ENCODE measurements around the gene RACGAP1. TPM values are rescaled to one million over a fixed set of nuclear protein-coding genes. Genes with fewer than 3 reads are reported as not detected.
A peak's percentile ranks its signal among the peaks of the same experiment; 100 is the strongest.
"Not testable (repeated sequence)": the region's sequence is repeated elsewhere in the genome, so short reads cannot be mapped to it uniquely, and the experiment has no call there.

The RACGAP1 gene
- total RNA-seq, 2 donors from 2014 or later: 49.6 to 96.6 TPM

- H3K4me3 Mint-ChIP-seq: peak overlapping the region; percentile 54
- Histone ChIP-seq H3K9ac (ENCODE audit: extremely low read depth, low read length, poor library complexity, severe bottlenecking) (no peak overlapping the region), H3K27ac (ENCODE audit: low read depth, low read length) (no peak overlapping the region), H3K36me3 (ENCODE audit: control insufficient read depth, insufficient read depth, low read length) (no peaks in the 10 kb centered on the region), H3K4me1 (ENCODE audit: control insufficient read depth, insufficient read depth, low read length) (no peaks in the 10 kb centered on the region), H3K27me3 (ENCODE audit: control insufficient read depth, insufficient read depth, low read length, poor library complexity, severe bottlenecking) (peaks cover 12% of the 10 kb centered on the region), H3K9me3 (ENCODE audit: control insufficient read depth, low read length) (no peaks in the 10 kb centered on the region), H3K4me3 (ENCODE audit: low read length) (no peak overlapping the region)
- no peak for TF ChIP-seq CTCF (conservative IDR thresholded peaks at IDR 0.05)
- H3K27me3 Mint-ChIP-seq (ENCODE audit: insufficient read depth): peaks cover 10% of the 10 kb centered on the region
- no peak overlapping the region for H3K27ac Mint-ChIP-seq
- H3K9me3 Mint-ChIP-seq: no peaks in the 10 kb centered on the region
- no peaks in the 10 kb centered on the region for H3K36me3 Mint-ChIP-seq (ENCODE audit: low read depth)
- peak; percentile 76 for DNase-seq
- 47 to 71% methylated on average over 12 to 17 of the region's 21 CpGs for WGBS, 2 experiments (ENCODE audit: insufficient coverage in 1 of 2, insufficient read length in 1 of 2)
- peaks cover 1% of the 10 kb centered on the region for H3K4me1 Mint-ChIP-seq
Measured at GRCh38 chr12:50032515-50032853, 7.2 kb upstream of the RACGAP1 start.

- H3K9me3 ChIP-seq (ENCODE audit: control insufficient read depth, low read length); H3K4me3 Mint-ChIP-seq; H3K9me3 Mint-ChIP-seq; H3K27me3 ChIP-seq (ENCODE audit: control insufficient read depth, insufficient read depth, low read length, poor library complexity, severe bottlenecking); H3K4me1 ChIP-seq (ENCODE audit: control insufficient read depth, insufficient read depth, low read length); H3K4me3 ChIP-seq (ENCODE audit: low read length); H3K36me3 Mint-ChIP-seq (ENCODE audit: low read depth); H3K9ac ChIP-seq (ENCODE audit: extremely low read depth, low read length, poor library complexity, severe bottlenecking); H3K27ac Mint-ChIP-seq; H3K27me3 Mint-ChIP-seq (ENCODE audit: insufficient read depth); H3K27ac ChIP-seq (ENCODE audit: low read depth, low read length); H3K4me1 Mint-ChIP-seq; H3K36me3 ChIP-seq (ENCODE audit: control insufficient read depth, insufficient read depth, low read length): not testable (repeated sequence)
- DNase-seq: peak; percentile 28
- 89 to 100% methylated on average over 1 to 9 of the region's 9 CpGs for WGBS, 2 experiments (ENCODE audit: insufficient coverage in 1 of 2, insufficient read length in 1 of 2)
Measured at GRCh38 chr12:50030449-50030848, 5.2 kb upstream of the RACGAP1 start.

- Mint-ChIP-seq H3K27ac (no peak overlapping the region), H3K4me1 (peaks cover 2% of the 10 kb centered on the region), H3K36me3 (ENCODE audit: low read depth) (no peaks in the 10 kb centered on the region), H3K9me3 (no peaks in the 10 kb centered on the region), H3K27me3 (ENCODE audit: insufficient read depth) (peaks cover 3% of the 10 kb centered on the region), H3K4me3 (no peak overlapping the region)
- 91% methylated on average over 3 of the region's 3 CpGs; no CpG with 5 or more reads in 1 of the 2 experiments for WGBS, 2 experiments (ENCODE audit: insufficient coverage in 1 of 2, insufficient read length in 1 of 2)
- Histone ChIP-seq H3K27me3 (ENCODE audit: control insufficient read depth, insufficient read depth, low read length, poor library complexity, severe bottlenecking) (no peaks in the 10 kb centered on the region), H3K4me3 (ENCODE audit: low read length) (no peak overlapping the region), H3K4me1 (ENCODE audit: control insufficient read depth, insufficient read depth, low read length) (no peaks in the 10 kb centered on the region), H3K27ac (ENCODE audit: low read depth, low read length) (no peak overlapping the region), H3K9me3 (ENCODE audit: control insufficient read depth, low read length) (no peaks in the 10 kb centered on the region), H3K9ac (ENCODE audit: extremely low read depth, low read length, poor library complexity, severe bottlenecking) (no peak overlapping the region), H3K36me3 (ENCODE audit: control insufficient read depth, insufficient read depth, low read length) (peaks cover 7% of the 10 kb centered on the region)
- DNase-seq: no peak
- TF ChIP-seq CTCF (conservative IDR thresholded peaks at IDR 0.05): no peak
Measured at GRCh38 chr12:50026691-50027090, 1.4 kb upstream of the RACGAP1 start.

GRCh38 chr12:50024805-50025186, 498 bp downstream of the RACGAP1 start:
- H3K9me3 ChIP-seq (ENCODE audit: control insufficient read depth, low read length): no peaks in the 10 kb centered on the region
- H3K9me3 Mint-ChIP-seq: no peaks in the 10 kb centered on the region
- peaks cover 7% of the 10 kb centered on the region for H3K36me3 ChIP-seq (ENCODE audit: control insufficient read depth, insufficient read depth, low read length)
- H3K4me1 ChIP-seq (ENCODE audit: control insufficient read depth, insufficient read depth, low read length): no peaks in the 10 kb centered on the region
- DNase-seq: no peak
- H3K27ac ChIP-seq (ENCODE audit: low read depth, low read length): no peak overlapping the region
- peak overlapping the region; percentile 74 for H3K9ac ChIP-seq (ENCODE audit: extremely low read depth, low read length, poor library complexity, severe bottlenecking)
- H3K4me1 Mint-ChIP-seq: peaks cover 2% of the 10 kb centered on the region
- WGBS, 2 experiments (ENCODE audit: insufficient coverage in 1 of 2, insufficient read length in 1 of 2): 2 to 3% methylated on average over 10 to 15 of the region's 16 CpGs
- peak overlapping the region; percentile 95 for H3K4me3 Mint-ChIP-seq
- peak overlapping the region; percentile 94 for H3K27ac Mint-ChIP-seq
- H3K27me3 ChIP-seq (ENCODE audit: control insufficient read depth, insufficient read depth, low read length, poor library complexity, severe bottlenecking): no peaks in the 10 kb centered on the region
- H3K27me3 Mint-ChIP-seq (ENCODE audit: insufficient read depth): no peaks in the 10 kb centered on the region
- no peak for TF ChIP-seq CTCF (conservative IDR thresholded peaks at IDR 0.05)
- H3K4me3 ChIP-seq (ENCODE audit: low read length): peak overlapping the region; percentile 95
- H3K36me3 Mint-ChIP-seq (ENCODE audit: low read depth): no peaks in the 10 kb centered on the region

Measured in endodermal cell (in vitro differentiated cells).